Measurements from ENCODE around the gene PROSER2. TPM values are rescaled to one million over a fixed set of nuclear protein-coding genes. Genes with fewer than 3 reads are reported as not detected.

Gene PROSER2
- total RNA-seq, 1 donor: 6.9 TPM

DNA sequence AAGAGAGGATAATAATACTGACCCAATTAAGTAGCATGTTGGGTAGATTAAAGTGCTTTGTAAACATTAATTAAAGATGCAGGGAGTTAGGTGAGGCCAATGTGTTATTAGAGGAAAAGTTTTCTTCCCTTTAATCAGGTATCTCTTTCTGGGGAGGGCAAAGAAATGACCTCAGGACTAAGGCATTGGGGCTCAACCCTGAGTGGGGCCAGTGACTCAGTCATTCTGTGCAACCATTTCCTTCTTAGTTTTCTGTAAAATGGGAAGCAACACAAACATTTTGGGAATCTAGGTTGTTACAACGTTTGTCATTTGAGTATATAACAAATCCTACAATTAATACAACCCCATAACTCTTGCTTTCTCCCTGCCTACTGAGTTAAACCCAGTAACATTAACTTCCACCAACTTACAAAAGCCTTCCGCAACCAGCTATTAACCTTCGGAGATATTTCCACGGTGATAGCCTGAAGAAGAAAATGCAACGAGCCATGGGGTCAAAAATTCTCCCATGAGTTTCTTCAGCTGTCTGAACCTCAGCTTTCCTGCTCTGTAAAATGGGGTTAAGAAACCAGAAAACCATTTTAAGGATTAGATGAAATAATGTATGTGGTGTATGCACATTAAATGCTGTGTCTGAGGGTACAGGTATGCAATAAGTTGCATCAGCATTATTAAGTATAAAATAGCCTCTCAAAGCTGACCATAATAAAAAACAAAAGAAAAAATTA is 965 bp upstream of the PROSER2 start:
- H3K4me1 ChIP-seq (ENCODE audit: insufficient read depth, low read length): peaks cover 10% of the 10 kb centered on the region
- no peak for TF ChIP-seq CTCF (IDR thresholded peaks at IDR 0.05; ENCODE audit: extremely low read depth, low read depth, low read length)
- no peak for DNase-seq (ENCODE audit: insufficient read length, low spot score, missing footprints)
- H4K20me1 ChIP-seq (ENCODE audit: insufficient read depth, low read length): no peaks in the 10 kb centered on the region
- no peak overlapping the region for H2AFZ ChIP-seq (ENCODE audit: low read length)
- no peak overlapping the region for H3K27ac ChIP-seq (ENCODE audit: low read depth, low read length)
- H3K4me3 ChIP-seq (ENCODE audit: insufficient read depth, low read length): no peak overlapping the region
- no peaks in the 10 kb centered on the region for H3K9me3 ChIP-seq (ENCODE audit: low read depth, low read length)
- H3K79me2 ChIP-seq (ENCODE audit: insufficient read depth, low read length): peaks cover 8% of the 10 kb centered on the region
- H3K36me3 ChIP-seq (ENCODE audit: insufficient read depth, low read length): no peaks in the 10 kb centered on the region
- H3K27me3 ChIP-seq (ENCODE audit: insufficient read depth, low read length): peaks cover 7% of the 10 kb centered on the region
- no peak overlapping the region for H3K4me2 ChIP-seq (ENCODE audit: insufficient read depth, low read length)

DNA sequence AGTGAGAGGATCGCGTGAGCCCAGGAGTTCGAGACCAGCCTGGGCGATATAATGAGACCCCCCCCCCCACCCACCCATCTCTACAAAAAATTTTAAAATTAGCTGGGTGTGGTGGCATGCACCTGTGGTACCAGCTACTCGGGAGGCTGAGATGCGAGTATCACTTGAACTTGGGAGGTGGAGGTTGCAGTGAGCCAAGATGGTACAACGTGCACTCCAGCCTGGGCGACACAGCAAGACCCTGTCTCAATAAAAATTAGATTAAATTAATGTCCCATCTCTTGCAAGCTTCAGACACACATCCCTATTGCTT is 391 bp upstream of the PROSER2 start:
- TF ChIP-seq CTCF (IDR thresholded peaks at IDR 0.05; ENCODE audit: extremely low read depth, low read depth, low read length): no peak
- Histone ChIP-seq H3K4me2 (ENCODE audit: insufficient read depth, low read length) (peak overlapping the region; percentile 85), H3K4me1 (ENCODE audit: insufficient read depth, low read length) (peaks cover 10% of the 10 kb centered on the region), H3K9me3 (ENCODE audit: low read depth, low read length) (no peaks in the 10 kb centered on the region), H3K27ac (ENCODE audit: low read depth, low read length) (no peak overlapping the region), H3K79me2 (ENCODE audit: insufficient read depth, low read length) (peaks cover 8% of the 10 kb centered on the region), H2AFZ (ENCODE audit: low read length) (peak overlapping the region; percentile 86), H3K27me3 (ENCODE audit: insufficient read depth, low read length) (peaks cover 7% of the 10 kb centered on the region), H4K20me1 (ENCODE audit: insufficient read depth, low read length) (no peaks in the 10 kb centered on the region), H3K36me3 (ENCODE audit: insufficient read depth, low read length) (no peaks in the 10 kb centered on the region), H3K4me3 (ENCODE audit: insufficient read depth, low read length) (peak overlapping the region; percentile 80)
- no peak for DNase-seq (ENCODE audit: insufficient read length, low spot score, missing footprints)

- Histone ChIP-seq H3K27ac (ENCODE audit: low read depth, low read length) (no peak overlapping the region), H3K36me3 (ENCODE audit: insufficient read depth, low read length) (no peaks in the 10 kb centered on the region)
- peak; percentile 87 for DNase-seq (ENCODE audit: insufficient read length, low spot score, missing footprints)
These were observed 812 bp downstream of the PROSER2 start for GRCh38 chr10:11823989-11824346.

DNA sequence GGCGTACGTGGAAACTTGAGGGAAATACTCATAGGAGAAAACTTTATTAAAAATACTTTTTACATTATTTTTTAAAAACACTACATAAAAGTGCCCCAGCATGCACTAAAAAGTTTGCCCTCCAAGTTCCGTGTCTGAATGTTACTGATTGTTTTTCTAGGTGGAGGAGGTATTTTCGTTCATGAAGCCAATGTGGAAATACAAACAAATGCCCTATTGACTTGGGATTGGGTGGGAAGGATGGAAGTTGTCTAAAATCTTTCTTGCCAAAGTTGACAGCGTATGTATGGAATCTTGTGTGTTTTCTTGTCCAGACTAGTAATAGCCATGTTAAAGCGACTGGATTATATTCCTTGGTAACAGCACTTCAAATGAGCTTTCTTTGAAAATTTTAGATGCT is 1.2 kb downstream of the PROSER2 start:
- Histone ChIP-seq H3K4me3 (ENCODE audit: insufficient read depth, low read length) (peak overlapping the region; percentile 80), H3K79me2 (ENCODE audit: insufficient read depth, low read length) (peaks cover 12% of the 10 kb centered on the region), H3K27me3 (ENCODE audit: insufficient read depth, low read length) (peaks cover 7% of the 10 kb centered on the region), H3K27ac (ENCODE audit: low read depth, low read length) (no peak overlapping the region), H3K9me3 (ENCODE audit: low read depth, low read length) (no peaks in the 10 kb centered on the region), H3K4me1 (ENCODE audit: insufficient read depth, low read length) (peaks cover 10% of the 10 kb centered on the region), H3K36me3 (ENCODE audit: insufficient read depth, low read length) (no peaks in the 10 kb centered on the region), H2AFZ (ENCODE audit: low read length) (peak overlapping the region; percentile 80), H4K20me1 (ENCODE audit: insufficient read depth, low read length) (no peaks in the 10 kb centered on the region), H3K4me2 (ENCODE audit: insufficient read depth, low read length) (peak overlapping the region; percentile 85)
- TF ChIP-seq CTCF (IDR thresholded peaks at IDR 0.05; ENCODE audit: extremely low read depth, low read depth, low read length): no peak
- no peak for DNase-seq (ENCODE audit: insufficient read length, low spot score, missing footprints)

More at GRCh38 chr10:11823989-11824346, 812 bp downstream of the PROSER2 start:
- H2AFZ ChIP-seq (ENCODE audit: low read length): peak overlapping the region; percentile 80
- H3K27me3 ChIP-seq (ENCODE audit: insufficient read depth, low read length): peaks cover 7% of the 10 kb centered on the region
- H3K4me1 ChIP-seq (ENCODE audit: insufficient read depth, low read length): peaks cover 10% of the 10 kb centered on the region
- H3K79me2 ChIP-seq (ENCODE audit: insufficient read depth, low read length): peaks cover 12% of the 10 kb centered on the region
- no peaks in the 10 kb centered on the region for H3K9me3 ChIP-seq (ENCODE audit: low read depth, low read length)
- no peaks in the 10 kb centered on the region for H4K20me1 ChIP-seq (ENCODE audit: insufficient read depth, low read length)
- H3K4me3 ChIP-seq (ENCODE audit: insufficient read depth, low read length): peak overlapping the region; percentile 80
- TF ChIP-seq CTCF (IDR thresholded peaks at IDR 0.05; ENCODE audit: extremely low read depth, low read depth, low read length): no peak
- H3K4me2 ChIP-seq (ENCODE audit: insufficient read depth, low read length): peak overlapping the region; percentile 85
